Right ventricle myocardium inferior (tissue), 1 donor: Measurements from ENCODE around the gene RHOXF2. TPM values are rescaled to one million over a fixed set of nuclear protein-coding genes. Genes with fewer than 3 reads are reported as not detected.
"Not testable (repeated sequence)": the region's sequence is repeated elsewhere in the genome, so short reads cannot be mapped to it uniquely, and the experiment has no call there.

Experiments
- ATAC-seq: fragments of 200-7000 bp; cut with Tn5 transposase; one replicate; pipeline ENCODE4 v1.9.1; 2020; ENCODE audit warnings: mild to moderate bottlenecking, moderate library complexity
- DNase-seq: peaks from one replicate; pipeline ENCODE4 v3.0.0; 2021; ENCODE audit errors: missing footprints
- intact Hi-C: fragments of 100-400 bp; cut with DNase I; formaldehyde crosslinking; loops from one replicate; pipeline ENCODE4 v1.11.0; 2022
- total RNA-seq: library from RNA; stranded (reverse); fragmentation: NEBNext Ultra II Directional; extraction: Animal tissue kit (Norgen Biotek cat#: 25700); gene quantifications from one replicate; pipeline ENCODE4 v1.2.1, GENCODE V29; 2021
- donor health status: DM: no; HTN: yes; CAD: no; lungs with severe emphysema.

RHOXF2 gene
- total RNA-seq, 1 donor from 2014 or later: not detected

DNA sequence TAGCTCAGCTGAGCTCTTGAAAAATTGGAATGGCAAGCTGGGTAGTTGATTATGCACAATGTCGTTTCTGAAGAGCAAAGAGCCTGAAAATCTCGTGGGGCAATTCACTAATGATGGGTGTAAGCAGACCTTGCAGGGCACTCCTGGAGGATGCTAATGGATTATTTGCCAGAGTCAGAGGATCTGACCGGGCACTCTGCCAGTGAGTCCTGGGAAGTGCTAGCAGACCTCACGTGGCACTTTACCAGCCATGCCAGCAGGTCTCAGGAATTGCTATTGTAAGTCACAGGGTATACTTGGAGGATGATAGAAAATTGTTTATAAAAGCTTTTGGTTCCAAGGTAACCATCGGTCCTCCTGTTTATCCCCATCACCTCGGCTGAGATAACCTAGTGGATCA, 37.4 kb downstream of the RHOXF2 start:
- ATAC-seq, intact Hi-C loops, DNase-seq: not testable (repeated sequence)

DNA sequence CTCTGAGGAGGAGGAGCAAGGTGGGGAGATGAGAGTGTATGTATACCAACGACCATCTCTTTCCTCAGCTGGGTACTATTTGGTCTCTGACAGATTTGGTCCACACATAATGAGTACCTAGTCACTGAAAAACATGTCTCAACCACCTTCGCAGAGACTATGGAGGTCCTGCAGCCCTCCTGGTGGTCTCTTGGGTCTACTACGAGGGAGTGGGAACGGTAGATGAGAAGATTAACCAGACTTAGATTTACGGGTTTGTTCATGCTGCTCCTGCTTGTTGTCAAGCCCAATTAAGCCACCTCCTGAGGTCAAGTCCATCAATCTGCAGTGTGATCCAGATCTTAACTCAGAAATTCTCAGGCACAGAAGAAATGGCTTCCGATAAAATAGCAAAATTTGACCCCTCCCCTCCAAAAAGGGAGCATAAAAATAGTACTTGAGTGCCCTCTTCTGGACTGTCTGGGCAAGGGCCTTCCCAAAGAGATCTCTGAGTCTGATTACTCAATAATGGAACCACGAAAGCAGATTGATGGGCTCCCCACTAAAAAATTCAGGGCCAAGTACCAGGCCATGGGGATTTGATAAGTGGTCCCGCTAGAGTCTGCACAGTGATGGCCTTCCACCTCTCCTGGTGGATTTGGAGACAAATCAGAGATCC, 38.3 kb downstream of the RHOXF2 start:
- intact Hi-C loops, ATAC-seq, DNase-seq: not testable (repeated sequence)

DNA sequence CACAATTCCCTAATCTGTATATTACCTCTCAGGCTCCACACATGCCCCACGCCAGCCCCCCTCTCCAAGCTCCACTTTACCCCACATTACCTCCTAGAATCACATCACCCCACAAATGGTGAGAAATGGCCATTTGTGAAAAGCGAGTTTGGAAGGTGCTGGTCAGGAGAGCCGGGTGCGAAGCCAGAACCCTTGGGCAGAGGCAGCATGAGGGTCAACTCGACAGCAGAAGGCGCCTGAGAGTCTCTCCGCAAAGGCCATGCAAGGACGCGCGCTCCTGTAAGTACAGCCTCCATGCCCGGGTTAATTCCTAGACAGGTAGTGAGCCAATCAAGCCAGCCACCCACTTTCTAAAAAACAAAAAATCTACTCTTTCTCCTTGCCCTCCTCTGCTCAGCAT, 42.4 kb downstream of the RHOXF2 start:
- DNase-seq (no peak), ATAC-seq (no peak)
- intact Hi-C loops: no loop called here

DNA sequence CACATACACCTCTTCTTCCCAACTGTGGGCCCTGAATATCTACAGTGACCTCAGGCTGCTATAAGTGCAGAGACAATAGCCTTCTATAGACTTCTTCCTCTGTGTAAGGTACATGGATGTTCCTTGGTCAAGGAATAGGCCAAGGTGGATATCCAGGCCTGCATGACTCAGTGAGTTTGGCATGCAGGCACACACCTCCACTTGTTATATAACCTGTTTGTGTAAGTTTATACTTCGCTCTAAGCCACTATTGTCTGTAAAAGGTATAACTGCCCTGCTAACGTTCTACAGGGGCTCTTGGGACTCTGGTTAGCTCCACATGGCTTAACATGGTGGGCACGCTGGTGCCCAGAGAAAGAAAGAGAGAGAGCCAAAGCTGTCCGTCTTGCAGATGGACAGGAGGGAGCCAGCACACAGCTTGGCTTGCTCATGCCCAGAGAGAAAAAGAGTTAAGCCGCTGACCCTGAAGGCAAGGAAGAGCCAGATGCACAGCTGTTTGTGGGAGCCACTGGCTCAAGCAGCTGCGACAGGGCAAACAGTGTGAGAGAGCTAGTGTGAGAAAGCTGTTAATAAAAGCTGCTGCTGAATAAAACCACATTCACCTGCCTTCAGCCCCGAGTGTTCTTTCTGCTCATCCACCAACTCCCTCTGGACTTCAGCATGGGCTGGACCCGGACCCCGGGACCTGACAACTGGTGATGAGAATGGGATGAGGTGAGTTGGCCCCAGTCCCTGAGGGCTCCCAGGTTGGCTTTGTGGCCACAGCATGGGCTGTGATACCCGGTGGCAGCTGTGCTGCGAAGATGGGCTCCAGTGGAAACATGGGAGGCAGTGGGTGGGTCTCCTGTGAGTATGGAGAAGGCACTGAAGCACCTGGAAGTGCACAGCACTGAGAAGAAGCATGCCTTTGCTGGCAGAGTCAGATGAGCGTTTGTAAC, 47.7 kb downstream of the RHOXF2 start:
- no peak for ATAC-seq
- DNase-seq: no peak
- intact Hi-C loops: no loop called here

DNA sequence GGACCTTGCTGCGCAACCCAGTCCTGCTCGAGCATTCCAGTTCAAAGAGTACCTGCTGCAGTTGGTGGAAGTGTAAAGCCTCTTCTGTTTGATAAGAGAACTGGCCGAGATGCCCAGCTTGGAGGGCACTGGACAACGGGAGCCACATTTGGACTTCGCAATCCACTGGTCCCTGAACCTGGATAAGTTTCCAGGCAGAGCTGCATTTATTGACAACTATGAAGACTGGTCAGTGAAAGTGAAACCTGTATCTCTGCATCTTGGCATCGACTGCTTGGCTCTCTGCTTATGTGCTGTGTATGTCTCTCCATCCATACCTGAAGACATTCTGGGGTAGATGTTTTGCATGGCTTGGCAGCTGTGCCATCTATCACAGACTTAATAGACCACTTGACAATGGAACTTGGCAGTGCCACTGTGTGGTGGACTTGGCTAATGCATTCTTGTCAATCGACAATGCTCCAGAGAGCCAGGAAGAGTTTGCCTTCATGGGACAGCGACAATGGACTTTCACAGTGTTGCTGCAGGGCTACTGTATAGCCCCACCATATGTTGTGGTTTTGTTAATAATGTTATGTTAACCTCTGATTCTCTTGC, 48.7 kb downstream of the RHOXF2 start:
- no peak for ATAC-seq
- intact Hi-C loops: no loop called here
- no peak for DNase-seq

DNA sequence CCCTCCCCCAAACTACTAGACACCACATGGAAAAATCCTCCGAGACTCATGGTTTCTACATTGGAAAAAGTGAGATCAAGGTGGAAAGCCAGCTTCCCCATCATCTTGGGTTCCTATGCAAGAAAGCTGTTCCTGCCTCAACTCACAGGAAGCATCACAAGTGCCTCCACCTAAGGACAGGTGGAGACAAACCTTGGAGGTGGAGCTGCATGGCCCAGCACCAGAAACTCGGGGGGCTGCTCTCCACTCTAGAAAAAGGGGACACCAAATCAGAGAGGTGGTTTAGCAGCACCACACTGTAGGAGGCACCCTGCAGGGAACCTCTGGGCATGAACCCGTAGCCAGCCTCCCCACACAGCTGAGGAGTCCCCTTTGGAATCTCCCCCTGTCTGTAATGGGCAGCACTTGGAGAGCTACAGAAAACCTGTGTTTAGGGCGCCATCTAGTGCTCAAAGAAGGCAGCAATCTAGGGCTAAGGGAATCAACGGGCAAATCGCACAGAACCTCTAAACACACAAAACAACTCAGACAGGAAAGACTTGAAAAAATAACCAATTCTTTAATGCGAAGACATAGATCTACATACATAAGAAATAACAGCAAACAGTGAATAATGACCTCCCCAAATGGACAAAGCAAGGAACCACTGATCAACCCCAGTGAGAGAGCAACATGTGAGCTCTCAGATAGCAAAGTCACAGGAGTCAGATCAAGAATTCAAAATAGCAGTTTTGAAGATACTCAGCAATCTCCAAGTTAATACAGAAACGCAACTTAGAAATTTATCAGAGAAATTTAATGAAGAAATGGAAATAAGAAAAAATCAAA, 55.2 kb downstream of the RHOXF2 start:
- ATAC-seq: no peak
- no peak for DNase-seq
- intact Hi-C loops: no loop called here

Other genes starting within 250 kb of the RHOXF2 start
- 4.7 TPM for gene NKAP, start 214.9 kb upstream of the RHOXF2 start, total RNA-seq
- not detected for gene RHOXF2B, start 80.9 kb upstream of the RHOXF2 start, total RNA-seq
- gene RHOXF1, start 42.7 kb upstream of the RHOXF2 start, total RNA-seq: not detected
- gene ZBTB33, start 92.2 kb downstream of the RHOXF2 start, total RNA-seq: 6.8 TPM
- gene TMEM255A, start 152.8 kb downstream of the RHOXF2 start, total RNA-seq: 0.97 TPM
- gene ATP1B4, start 203.5 kb downstream of the RHOXF2 start, total RNA-seq: not detected